ENCODE results near the gene MAP6D1. TPM values are rescaled to one million over a fixed set of nuclear protein-coding genes. Genes with fewer than 3 reads are reported as not detected.
"Not testable (repeated sequence)": the region's sequence is repeated elsewhere in the genome, so short reads cannot be mapped to it uniquely, and the experiment has no call there.

MAP6D1 gene
- total RNA-seq, 1 donor from 2014 or later: 1.4 TPM

DNA sequence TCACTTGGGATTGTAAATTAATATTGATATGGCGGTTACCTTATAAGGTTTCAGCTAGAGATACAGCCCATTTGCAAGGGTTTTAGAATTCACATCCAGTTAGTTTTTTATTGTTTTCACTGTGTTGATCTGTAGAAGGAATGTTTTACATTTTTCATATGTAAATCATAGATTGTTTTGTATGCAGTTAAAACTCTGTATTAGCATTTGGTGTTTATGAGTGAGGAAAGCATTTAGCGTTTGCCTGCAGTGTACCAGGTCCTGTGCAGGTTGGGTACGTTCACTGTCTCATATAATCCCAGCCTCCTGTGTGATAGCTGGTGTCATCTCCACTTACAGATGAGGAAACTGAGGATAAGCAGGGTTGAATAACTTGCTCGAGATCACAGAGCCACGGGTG lies 23.8 kb downstream of the MAP6D1 start:
- intact Hi-C loops (cut with micrococcal nuclease): no loop called here

- intact Hi-C loops (cut with micrococcal nuclease): no loop called here
Observed at GRCh38 chr3:183800243-183800863, 25.0 kb downstream of the MAP6D1 start.

DNA sequence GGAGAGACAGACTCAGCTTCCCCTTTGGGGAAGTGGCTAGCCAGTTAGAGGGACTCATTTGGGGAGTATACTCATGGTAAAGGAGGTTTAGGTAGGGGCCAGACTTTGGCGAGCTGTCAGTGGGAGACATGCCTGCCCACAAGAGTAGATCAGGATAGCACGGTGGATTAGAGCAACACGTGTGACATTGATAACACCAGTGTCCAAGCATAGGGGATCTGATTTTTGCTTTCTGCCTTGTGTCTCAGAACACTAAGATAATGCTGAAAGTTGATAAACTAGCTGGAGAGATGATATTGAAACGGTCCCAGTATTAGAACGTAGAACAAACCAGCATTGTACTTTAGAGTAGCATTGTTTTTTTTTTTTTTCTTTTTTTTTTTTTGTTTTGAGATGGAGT lies 25.9 kb downstream of the MAP6D1 start:
- intact Hi-C loops (cut with micrococcal nuclease): no loop called here

- intact Hi-C loops (cut with micrococcal nuclease): no loop called here
Observed at GRCh38 chr3:183797996-183798395, 27.4 kb downstream of the MAP6D1 start.

DNA sequence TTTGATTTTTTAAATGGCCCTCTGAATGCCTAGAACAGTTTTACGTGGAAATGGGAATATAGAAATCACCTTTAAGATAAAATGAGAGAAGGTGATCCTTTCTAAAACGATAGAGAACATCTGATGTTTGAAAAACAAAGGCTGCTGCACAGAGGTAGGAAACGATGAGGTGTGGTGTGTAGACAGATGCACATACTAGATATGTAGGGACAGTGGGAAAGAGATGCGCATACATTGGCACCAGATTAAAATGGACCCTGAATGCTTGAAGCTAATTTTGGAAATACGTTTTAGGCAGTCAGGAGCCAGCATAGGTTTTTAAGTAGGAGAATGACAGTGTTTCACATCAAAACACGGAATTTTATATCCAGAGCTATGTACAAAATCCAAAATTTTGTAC lies 29.0 kb downstream of the MAP6D1 start:
- intact Hi-C loops (cut with micrococcal nuclease): no loop called here

- intact Hi-C loops (cut with micrococcal nuclease): no loop called here
Observed at GRCh38 chr3:183794452-183794851, 30.9 kb downstream of the MAP6D1 start.

DNA sequence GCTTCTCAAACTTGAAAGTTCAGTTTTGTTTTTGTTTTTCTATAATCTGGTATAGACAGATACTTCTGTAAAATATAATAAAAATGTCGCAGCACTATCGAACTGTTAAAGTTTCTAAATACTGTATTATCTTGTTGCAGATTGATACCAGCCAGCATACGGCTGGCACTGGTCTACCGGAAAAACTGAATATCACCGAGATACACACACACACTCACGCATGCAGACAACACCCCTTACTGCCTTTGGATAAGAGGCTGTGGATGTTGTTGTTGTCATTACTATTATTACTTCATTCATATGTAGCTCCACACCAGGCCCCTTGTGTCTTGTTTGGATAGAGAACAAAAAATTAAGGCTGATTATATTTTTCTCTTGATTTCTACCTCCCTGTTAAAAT lies 32.4 kb downstream of the MAP6D1 start:
- intact Hi-C loops (cut with micrococcal nuclease): no loop called here

- intact Hi-C loops (cut with micrococcal nuclease): no loop called here
Observed at GRCh38 chr3:183790700-183791099, 34.7 kb downstream of the MAP6D1 start.

DNA sequence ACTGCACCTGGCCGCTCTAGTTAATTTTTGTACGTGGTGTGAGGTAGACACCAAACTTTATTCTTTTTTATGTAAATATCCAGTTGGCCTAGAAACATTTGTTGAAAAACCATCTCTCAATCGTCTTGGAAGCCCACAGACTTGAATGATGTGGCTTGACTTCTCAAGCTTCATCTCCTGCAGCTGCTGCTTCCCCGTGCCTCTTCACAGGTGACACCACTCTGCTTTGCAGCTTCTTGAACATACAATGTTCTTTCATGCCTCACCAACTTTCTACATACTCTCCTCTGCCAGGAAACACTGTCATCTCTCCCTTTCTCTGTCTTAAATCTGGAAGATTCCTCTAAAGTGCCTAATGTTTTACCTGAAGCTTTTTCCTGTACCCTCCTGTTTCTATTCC lies 35.6 kb downstream of the MAP6D1 start:
- intact Hi-C loops (cut with micrococcal nuclease): no loop called here

- intact Hi-C loops (cut with micrococcal nuclease): not testable (repeated sequence)
Observed at GRCh38 chr3:183784503-183784902, 40.9 kb downstream of the MAP6D1 start.

DNA sequence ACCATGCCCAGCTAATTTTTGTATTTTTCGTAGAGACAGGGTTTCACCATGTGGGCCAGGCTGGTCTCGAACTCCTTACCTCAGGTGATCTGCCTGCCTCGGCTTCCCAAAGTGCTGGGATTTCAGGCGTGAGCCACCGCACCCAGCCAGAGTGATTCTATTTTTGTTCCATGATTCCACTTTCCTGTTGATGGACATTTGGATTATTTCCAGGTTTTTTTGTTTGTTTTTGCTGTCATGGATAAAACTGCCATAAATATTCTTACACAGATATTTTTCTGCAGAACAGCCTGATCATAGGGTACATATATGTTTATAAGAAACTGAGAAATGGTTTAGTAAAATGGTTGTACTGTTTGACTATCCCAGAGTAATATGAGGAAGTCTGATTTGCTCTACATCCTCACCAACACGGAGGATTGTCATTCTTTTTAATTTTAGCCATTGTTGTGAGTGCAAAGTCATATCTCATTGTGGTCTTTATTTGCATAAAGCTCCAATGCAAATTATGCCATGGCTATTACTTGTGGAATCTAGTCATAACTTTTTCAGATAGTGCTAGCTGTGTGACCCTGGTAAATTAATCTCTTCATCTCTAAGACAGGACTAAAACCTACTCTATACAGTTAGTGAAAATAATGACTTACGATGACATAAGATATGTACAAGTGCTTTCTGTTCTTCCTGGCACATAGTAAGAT lies 42.7 kb downstream of the MAP6D1 start:
- intact Hi-C loops (cut with micrococcal nuclease): no loop called here

- intact Hi-C loops (cut with micrococcal nuclease): no loop called here
Observed at GRCh38 chr3:183781246-183781645, 44.1 kb downstream of the MAP6D1 start.

- intact Hi-C loops (cut with micrococcal nuclease): no loop called here
Observed at GRCh38 chr3:183779896-183780465, 45.4 kb downstream of the MAP6D1 start.

- intact Hi-C loops (cut with micrococcal nuclease): no loop called here
Observed at GRCh38 chr3:183777016-183777618, 48.3 kb downstream of the MAP6D1 start.

- intact Hi-C loops (cut with micrococcal nuclease): not testable (repeated sequence)
Observed at GRCh38 chr3:183776451-183776850, 48.9 kb downstream of the MAP6D1 start.

- intact Hi-C loops (cut with micrococcal nuclease): no loop called here
Observed at GRCh38 chr3:183775781-183776180, 49.6 kb downstream of the MAP6D1 start.

GRCh38 chr3:183774631-183775030 lies 50.7 kb downstream of the MAP6D1 start:
- intact Hi-C loops (cut with micrococcal nuclease): no loop called here

- intact Hi-C loops (cut with micrococcal nuclease): loop anchor here (10.0 kb wide), 1 partner anchor 585 kb away; no protein-coding TSS in a partner anchor
Observed at GRCh38 chr3:183769453-183769852, 55.9 kb downstream of the MAP6D1 start.

DNA sequence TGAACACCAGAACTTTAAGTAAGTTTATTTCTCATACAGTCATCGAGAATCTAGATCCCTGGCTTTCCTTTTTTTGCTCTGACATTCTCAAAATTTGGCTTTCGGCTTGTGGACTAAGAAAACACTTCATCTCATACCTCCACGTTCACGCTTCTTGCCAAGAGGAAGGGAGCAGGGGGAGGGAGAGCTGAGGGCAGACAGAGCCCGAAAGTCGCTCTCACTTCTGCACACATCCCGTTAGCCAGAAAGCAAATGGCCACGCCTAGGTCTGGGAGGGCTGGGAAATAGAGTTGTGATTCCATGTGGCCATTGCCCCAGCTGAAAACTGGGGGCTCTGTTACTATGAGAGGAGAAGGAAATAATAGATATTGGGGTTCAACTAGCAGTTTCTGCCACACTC lies 57.3 kb downstream of the MAP6D1 start:
- intact Hi-C loops (cut with micrococcal nuclease): loop anchor here (10.0 kb wide), 1 partner anchor 583 kb away; no protein-coding TSS in a partner anchor

DNA sequence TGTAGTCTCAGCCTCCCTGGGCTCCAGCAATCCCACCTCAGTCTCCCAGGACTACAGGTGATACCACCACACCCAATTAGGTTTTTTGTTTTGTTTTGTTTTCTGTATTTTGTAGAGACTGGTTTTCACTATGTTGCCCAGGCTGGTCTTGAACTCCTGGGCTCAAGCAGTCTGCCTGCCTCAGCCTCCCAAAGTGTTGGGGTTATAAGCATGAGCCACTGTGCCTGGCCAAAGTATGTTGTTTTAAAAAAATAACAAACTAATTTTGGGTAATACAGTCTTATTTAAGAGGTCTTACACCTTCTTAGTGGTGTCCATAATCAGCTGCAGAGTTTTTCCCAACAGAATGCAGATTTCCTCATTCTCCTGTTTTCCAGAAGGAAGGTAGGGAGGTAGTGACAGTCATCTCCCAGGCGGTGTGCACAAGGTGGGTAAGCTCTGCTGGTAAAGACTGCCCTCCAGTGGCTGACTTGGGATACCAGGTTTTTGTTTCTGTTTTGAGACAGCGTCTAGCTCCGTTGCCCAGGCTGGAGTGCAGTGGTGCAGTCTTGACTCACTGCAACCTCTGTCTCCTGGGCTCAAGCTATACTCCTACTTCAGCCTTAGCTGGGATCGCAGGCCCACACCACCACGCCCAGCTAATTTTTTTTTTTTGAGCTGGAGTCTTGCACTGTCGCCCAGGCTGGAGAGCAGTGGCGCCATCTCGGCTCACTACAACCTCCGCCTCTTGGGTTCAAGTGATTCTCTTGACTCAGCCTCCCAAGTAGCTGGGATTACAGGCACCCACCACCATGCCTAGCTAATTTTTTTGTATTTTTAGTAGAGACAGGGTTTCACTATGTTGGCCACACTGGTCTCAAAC lies 58.4 kb downstream of the MAP6D1 start:
- intact Hi-C loops (cut with micrococcal nuclease): loop anchor here (1.0 to 10.0 kb wide), 7 partner anchors 118 to 644 kb away; partner anchors contain the start of genes KLHL6 and PARL

GRCh38 chr3:183766107-183766506 lies 59.3 kb downstream of the MAP6D1 start:
- intact Hi-C loops (cut with micrococcal nuclease): loop anchor here (2.0 to 10.0 kb wide), 6 partner anchors 119 to 643 kb away; partner anchors contain the start of genes KLHL6 and PARL
